Endothelial cell of umbilical vein (primary cell): ENCODE measurements around the gene VSIR. TPM values are rescaled to one million over a fixed set of nuclear protein-coding genes. Genes with fewer than 3 reads are reported as not detected.

ENCODE experiments used
- BruUV-seq: library from RNA; stranded (reverse); fragments of 400-500 nt; replicated peaks from 2 replicates; lab custom pipeline; 2021; lab: Mats Ljungman, UMichigan
- CTCF ChIA-PET: fragments of 300-600, 350-600 bp; sonication (Branson Sonifier 250); formaldehyde crosslinking; loops from one replicate; lab custom pipeline; 2021; ENCODE audit warnings: antibody characterized with exemption, inconsistent platforms; lab: Charles Lee
- POLR2A ChIA-PET: fragments of 300-600, 350-600 bp; sonication (Branson Sonifier 250); formaldehyde crosslinking; loops from one replicate; lab custom pipeline; 2021; ENCODE audit warnings: antibody characterized with exemption, inconsistent platforms; lab: Charles Lee
- DNase-seq: peaks from one replicate; pipeline ENCODE4 v3.0.0-alpha.2; 2011; ENCODE audit warnings: low read depth, low spot score
- FAIRE-seq: peaks from 2 replicates; lab custom pipeline; 2011; peaks lifted over from hg19 to GRCh38; lab: Jason Lieb, UNC
- H2AFZ ChIP-seq: 2 replicates; pipeline ENCODE4 v1.6.0; 2012; ENCODE audit warnings: low read depth, low read length, control low read depth, inconsistent platforms
- H3K27ac ChIP-seq: 2 replicates; pipeline ENCODE4 v1.5.1; 2011; ENCODE audit warnings: low read depth, mild to moderate bottlenecking, control low read depth, low read length, moderate library complexity; ENCODE audit not compliant: insufficient read depth
- H3K27me3 ChIP-seq, 2 experiments: 2 replicates each; pipeline versions ENCODE4 v1.6.0 to v1.6.1; 2011; ENCODE audit warnings: low read length in 2 of 2, mixed read lengths in 1 of 2; ENCODE audit not compliant: control insufficient read depth in 2 of 2, insufficient read depth in 2 of 2
- H3K36me3 ChIP-seq, 2 experiments: 2 replicates in 1 of 2; 3 replicates in 1 of 2; pipeline ENCODE4 v1.5.1; 2011; ENCODE audit warnings: low read length in 2 of 2, mild to moderate bottlenecking in 1 of 2, moderate library complexity in 1 of 2; ENCODE audit not compliant: control insufficient read depth in 2 of 2, insufficient read depth in 2 of 2; ENCODE audit errors: extremely low read depth in 1 of 2
- H3K4me1 ChIP-seq: 3 replicates; pipeline ENCODE4 v1.5.1; 2011; ENCODE audit warnings: mild to moderate bottlenecking, low read length; ENCODE audit not compliant: control insufficient read depth, insufficient read depth; ENCODE audit errors: extremely low read depth
- H3K4me2 ChIP-seq: 2 replicates; pipeline ENCODE4 v1.6.1; 2011; ENCODE audit warnings: low read length, control low read depth, mixed read lengths; ENCODE audit not compliant: insufficient read depth
- H3K4me3 ChIP-seq, 3 experiments: fragments of 200-600 bp in 1 of 3; sonication (generic), shearing (Covaris generic) in 1 of 3; replicated peaks in 1 of 3; 2 replicates each; pipeline ENCODE4 v1.5.1; 2011 to 2016; ENCODE audit warnings: control low read depth in 3 of 3, low read length in 3 of 3, mild to moderate bottlenecking in 2 of 3, inconsistent platforms in 1 of 3, low read depth in 1 of 3, moderate library complexity in 1 of 3; ENCODE audit not compliant: insufficient read depth in 1 of 3
- H3K79me2 ChIP-seq: 2 replicates; pipeline ENCODE4 v1.6.0; 2012; ENCODE audit warnings: low read length, inconsistent platforms; ENCODE audit not compliant: control insufficient read depth, insufficient read depth
- H3K9ac ChIP-seq: replicated peaks from 2 replicates; pipeline ENCODE3; 2011; ENCODE audit warnings: low read length, control low read depth; ENCODE audit not compliant: insufficient read depth; ENCODE audit errors: extremely low read depth
- H3K9me1 ChIP-seq: replicated peaks from 3 replicates; pipeline ENCODE4 v1.6.0; 2011; ENCODE audit warnings: mild to moderate bottlenecking, low read length; ENCODE audit not compliant: control insufficient read depth, insufficient read depth; ENCODE audit errors: extremely low read depth
- H3K9me3 ChIP-seq: replicated peaks from 2 replicates; pipeline ENCODE4 v1.5.1; 2012; ENCODE audit warnings: low read length, inconsistent platforms; ENCODE audit not compliant: control insufficient read depth, insufficient read depth
- H4K20me1 ChIP-seq: replicated peaks from 2 replicates; pipeline ENCODE3; 2011; ENCODE audit warnings: mild to moderate bottlenecking, low read length; ENCODE audit not compliant: control insufficient read depth, insufficient read depth; ENCODE audit errors: extremely low read depth
- CTCF ChIP-seq, 2 donors: IDR thresholded peaks; 1 replicate in 1 of 2; 2 replicates in 1 of 2; pipeline ENCODE4 v1.5.1; 2011; ENCODE audit warnings: low read length in 2 of 2, mild to moderate bottlenecking in 2 of 2, moderate library complexity in 2 of 2, control low read depth in 1 of 2, inconsistent platforms in 1 of 2, low read depth in 1 of 2; ENCODE audit not compliant: insufficient read depth in 1 of 2; ENCODE audit errors: extremely low read depth in 1 of 2
- EZH2 ChIP-seq: IDR thresholded peaks from 2 replicates; pipeline ENCODE4 v1.6.1; 2012; ENCODE audit warnings: borderline replicate concordance, low read depth, mild to moderate bottlenecking, moderate library complexity, low read length, inconsistent platforms; ENCODE audit not compliant: severe bottlenecking
- FOS ChIP-seq: IDR thresholded peaks from 2 replicates; pipeline ENCODE4 v1.6.1; 2011; ENCODE audit warnings: mild to moderate bottlenecking, low read length, moderate library complexity, borderline replicate concordance; ENCODE audit not compliant: insufficient read depth
- GATA2 ChIP-seq: IDR thresholded peaks from 2 replicates; pipeline ENCODE4 v1.7.0; 2011; ENCODE audit warnings: low read depth, mild to moderate bottlenecking, moderate library complexity, mixed read lengths, low read length; ENCODE audit not compliant: insufficient read length, insufficient read depth
- JUN ChIP-seq: IDR thresholded peaks from 2 replicates; pipeline ENCODE4 v1.6.1; 2011; ENCODE audit warnings: borderline replicate concordance, low read depth; ENCODE audit not compliant: insufficient read length, insufficient read depth
- MAX ChIP-seq: IDR thresholded peaks from 2 replicates; pipeline ENCODE4 v1.6.1; 2011; ENCODE audit not compliant: insufficient read depth, insufficient read length
- MYC ChIP-seq: IDR thresholded peaks from one replicate; pipeline ENCODE4 v1.6.1; 2011; ENCODE audit warnings: mild to moderate bottlenecking, low read depth, low read length
- POLR2A ChIP-seq: IDR thresholded peaks from 2 replicates; pipeline ENCODE4 v1.6.1; 2012; ENCODE audit warnings: low read depth, mild to moderate bottlenecking, control low read depth, low read length
- POLR2AphosphoS5 ChIP-seq: IDR thresholded peaks from 2 replicates; pipeline ENCODE4 v1.6.1; 2012; ENCODE audit warnings: low read depth, mild to moderate bottlenecking, control low read depth, low read length, moderate library complexity; ENCODE audit not compliant: insufficient read depth
- dilution Hi-C: fragments of 300-500 bp; cut with MboI; formaldehyde crosslinking; loops from one replicate; pipeline ENCODE4 v1.15.0; 2019; ENCODE audit warnings: low sequenced_read_pairs; ENCODE audit not compliant: extremely low pct_ligation_motif_present
- intact Hi-C: fragments of 100-400 bp; cut with micrococcal nuclease; formaldehyde crosslinking; loops from one replicate; pipeline ENCODE4 v1.10.0; 2022
- polyA plus RNA-seq, 4 experiments: library from polyadenylated mRNA; depleted of rRNA in 3 of 4; stranded (reverse) in 3 of 4; unstranded in 1 of 4; fragments of >200 nt; gene quantifications; 2 replicates each; pipeline versions ENCODE4 v1.2.1 to v1.2.3, GENCODE V29; 2011 to 2012; ENCODE audit warnings: missing spikeins in 1 of 4
- total RNA-seq: library from RNA; stranded (reverse); gene quantifications from 2 replicates; pipeline ENCODE4 v1.2.3, GENCODE V29; 2021

Gene VSIR
- total and polyA plus RNA-seq, 2 donors (not counting 3 experiments of a cell fraction or from before 2014, with no cell fraction given) = 4.9 to 6.3 TPM

- DNase-seq (no peak), FAIRE-seq (no peak)
- Histone ChIP-seq H3K9me3 (no peaks in the 10 kb centered on the region), H2AFZ (no peak overlapping the region), H3K4me2 (no peak overlapping the region), H3K4me1 (peaks cover 6% of the 10 kb centered on the region), H3K9me1 (no peaks in the 10 kb centered on the region), H3K27ac (no peak overlapping the region), H3K36me3 (no peaks in the 10 kb centered on the region), H3K4me3 (no peak overlapping the region), H4K20me1 (no peaks in the 10 kb centered on the region), H3K9ac (no peak overlapping the region), H3K27me3 (no peaks in the 10 kb centered on the region), H3K79me2 (no peaks in the 10 kb centered on the region)
- intact Hi-C loops (no loop called here), dilution Hi-C loops (no loop called here)
- TF ChIP-seq MAX (no peak), MYC (no peak), JUN (no peak), POLR2AphosphoS5 (no peak), FOS (no peak), EZH2 (no peak), POLR2A (no peak), CTCF (IDR thresholded peaks at IDR 0.05; ENCODE audit: extremely low read depth in 1 of 2, insufficient read depth in 1 of 2, low read depth in 1 of 2, low read length in 2 of 2) (no peak), GATA2 (no peak)
- no TSS peak for BruUV-seq
- CTCF ChIA-PET = interaction anchor here (0.6 kb wide), 1 partner anchor 9 kb away, joined by 3 read pairs; no protein-coding TSS in a partner anchor
- POLR2A ChIA-PET = no interaction called here
Measured at GRCh38 chr10:71796749-71797405, 23.6 kb upstream of the VSIR start.
